HG03097 (cell line): ENCODE data around the gene KLHL6.

Source experiments
- ATAC-seq: cut with Tn5 transposase; IDR thresholded peaks from one replicate; pipeline ENCODE4 v1.9.1; 2021; ENCODE audit not compliant: unreplicated experiment, low FRiP score

Gene KLHL6, protein sequence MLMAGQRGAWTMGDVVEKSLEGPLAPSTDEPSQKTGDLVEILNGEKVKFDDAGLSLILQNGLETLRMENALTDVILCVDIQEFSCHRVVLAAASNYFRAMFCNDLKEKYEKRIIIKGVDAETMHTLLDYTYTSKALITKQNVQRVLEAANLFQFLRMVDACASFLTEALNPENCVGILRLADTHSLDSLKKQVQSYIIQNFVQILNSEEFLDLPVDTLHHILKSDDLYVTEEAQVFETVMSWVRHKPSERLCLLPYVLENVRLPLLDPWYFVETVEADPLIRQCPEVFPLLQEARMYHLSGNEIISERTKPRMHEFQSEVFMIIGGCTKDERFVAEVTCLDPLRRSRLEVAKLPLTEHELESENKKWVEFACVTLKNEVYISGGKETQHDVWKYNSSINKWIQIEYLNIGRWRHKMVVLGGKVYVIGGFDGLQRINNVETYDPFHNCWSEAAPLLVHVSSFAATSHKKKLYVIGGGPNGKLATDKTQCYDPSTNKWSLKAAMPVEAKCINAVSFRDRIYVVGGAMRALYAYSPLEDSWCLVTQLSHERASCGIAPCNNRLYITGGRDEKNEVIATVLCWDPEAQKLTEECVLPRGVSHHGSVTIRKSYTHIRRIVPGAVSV

DNA sequence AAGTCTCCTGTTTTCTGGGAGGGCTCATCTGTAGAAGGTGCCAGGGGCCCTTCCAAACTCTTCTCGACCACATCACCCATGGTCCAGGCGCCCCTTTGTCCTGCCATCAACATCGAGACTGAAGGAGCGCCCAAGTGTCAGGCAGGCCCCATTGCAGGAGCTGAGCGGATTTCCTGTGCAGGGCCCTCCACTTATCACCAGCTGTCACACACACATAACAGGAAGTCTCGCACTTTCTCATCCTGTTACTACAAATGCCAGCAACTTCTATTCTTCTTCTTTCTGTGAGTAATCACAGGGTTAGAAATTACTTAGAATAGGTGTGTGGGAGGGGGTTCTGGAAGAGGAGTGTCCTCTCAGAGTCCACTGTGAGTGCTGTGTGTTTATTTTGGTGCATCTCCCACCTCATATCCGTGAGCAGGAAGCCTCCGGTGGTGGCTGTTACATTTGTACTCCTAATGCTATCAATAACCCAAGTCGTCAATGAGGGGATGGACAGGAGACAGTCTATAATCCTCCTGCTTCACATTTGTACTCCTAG lies at the start of gene KLHL6:
KLHL6 (minus strand) TSS at position 166 of the 541 bp plus-strand sequence; CDS start at position 113, 53 bp downstream.
- ATAC-seq: peak; percentile 89

DNA sequence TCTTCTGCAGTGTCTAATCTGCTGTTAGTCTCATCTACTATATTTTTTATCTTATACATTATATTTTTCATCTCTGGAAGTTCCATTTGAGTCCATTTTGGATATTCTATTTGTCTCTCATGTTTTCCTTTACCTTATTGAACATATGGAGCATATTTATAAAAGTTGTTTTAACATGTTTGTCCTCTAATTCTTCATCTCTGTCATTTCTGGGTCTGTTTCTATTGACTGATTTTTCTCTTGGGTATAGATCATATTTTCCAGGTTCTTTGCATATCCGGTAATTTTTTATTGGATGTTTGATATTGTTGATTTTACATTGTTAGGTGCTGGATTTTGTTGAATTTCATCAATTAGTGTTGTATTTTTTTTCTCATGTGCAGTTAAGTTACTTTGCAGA lies 42.5 kb upstream of the KLHL6 start:
- no peak for ATAC-seq

GRCh38 chr3:183594636-183595035 lies 39.1 kb upstream of the KLHL6 start:
- ATAC-seq: no peak

DNA sequence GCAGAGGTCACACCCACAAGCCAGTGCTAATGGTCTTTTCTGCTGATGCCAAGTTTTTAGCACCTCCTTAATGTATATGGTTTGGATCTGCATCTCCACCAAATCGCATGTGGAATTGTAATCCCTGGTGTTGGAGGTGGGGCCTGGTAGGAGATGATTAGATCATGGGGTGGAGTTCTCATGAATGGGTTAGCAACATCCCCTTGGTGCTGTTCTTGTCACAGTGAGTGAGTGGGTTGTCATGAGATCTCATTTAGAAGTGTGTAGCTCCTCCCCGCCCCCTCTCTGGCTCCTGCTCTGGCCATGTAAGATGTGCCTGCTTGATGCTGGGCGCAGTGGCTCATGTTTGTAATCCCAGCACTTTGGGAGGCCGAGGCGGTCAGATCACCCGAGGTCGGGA lies 37.3 kb upstream of the KLHL6 start:
- ATAC-seq: no peak

GRCh38 chr3:183591881-183592521 lies 36.5 kb upstream of the KLHL6 start:
- ATAC-seq: peak; percentile 93

- ATAC-seq: no peak
These were observed 34.9 kb upstream of the KLHL6 start for GRCh38 chr3:183590442-183590841.

DNA sequence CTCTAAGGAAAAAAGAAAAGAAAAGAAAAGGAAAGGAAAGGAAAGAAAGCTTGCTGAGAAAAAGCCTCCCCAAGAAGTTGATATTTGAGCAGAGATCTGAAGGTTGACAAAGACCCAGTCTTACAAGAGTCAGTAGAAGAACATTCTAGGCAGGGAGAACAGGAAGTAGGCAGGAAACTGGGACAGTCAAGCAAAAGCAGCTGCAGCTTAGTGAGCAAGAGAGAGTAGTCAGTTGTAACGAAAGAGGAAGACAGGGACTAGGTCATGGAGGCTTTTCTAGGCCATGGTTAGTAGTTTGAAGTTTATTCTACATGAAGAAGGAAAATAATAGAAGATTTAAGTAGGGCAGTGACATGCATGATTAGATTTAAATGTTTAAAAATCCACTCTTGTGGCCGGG lies 31.8 kb upstream of the KLHL6 start:
- ATAC-seq: no peak

- ATAC-seq: no peak
These were observed 31.0 kb upstream of the KLHL6 start for GRCh38 chr3:183586477-183586876.

DNA sequence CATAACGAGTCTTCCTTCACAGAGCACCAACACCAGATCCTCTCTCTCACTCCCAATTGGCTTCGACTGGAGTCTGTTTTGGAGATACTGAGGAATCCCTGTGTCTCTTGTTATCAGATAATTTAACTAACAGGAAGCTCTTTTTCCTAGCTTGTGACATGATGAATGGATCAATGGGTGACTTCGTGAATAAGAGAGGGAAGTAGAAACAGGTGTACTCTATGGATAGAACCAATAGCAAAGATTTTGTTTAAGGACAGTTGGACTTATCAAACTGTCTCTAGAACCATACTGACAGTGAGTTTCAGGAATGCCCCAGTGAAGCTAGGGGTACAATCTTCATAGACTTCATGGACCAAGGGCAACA lies 29.4 kb upstream of the KLHL6 start:
- ATAC-seq: no peak

DNA sequence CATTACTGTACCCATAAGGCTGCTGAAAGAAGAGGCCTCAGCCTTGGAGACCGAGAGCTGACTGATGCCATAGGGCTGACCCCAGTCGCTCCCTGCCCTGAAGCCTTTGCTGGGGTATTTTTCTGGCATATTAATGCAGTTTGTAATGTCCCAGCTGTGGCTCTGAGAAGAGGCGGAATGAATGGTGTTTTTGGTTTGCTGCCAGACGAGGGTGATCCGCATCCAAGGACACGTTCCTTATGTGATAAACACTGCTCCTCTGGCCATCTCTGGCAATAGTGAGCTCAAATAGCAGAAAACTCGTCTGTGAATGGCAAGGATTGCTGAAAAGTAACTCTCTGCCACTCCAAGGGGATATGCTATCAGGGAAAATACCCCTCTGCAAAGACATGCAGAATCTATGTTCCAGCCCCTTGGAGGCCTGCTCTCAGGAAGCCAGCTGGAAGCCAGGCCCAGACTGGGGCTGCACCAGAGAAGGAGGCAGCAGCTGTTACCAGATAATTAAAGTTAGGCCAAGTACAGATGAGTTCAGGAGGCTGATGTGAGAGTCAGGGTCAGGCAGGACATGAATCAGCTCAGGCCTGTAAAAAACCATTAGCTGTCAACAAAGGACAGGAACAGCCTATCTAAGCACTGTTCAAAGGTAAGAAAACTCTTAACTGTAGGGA lies 28.9 kb upstream of the KLHL6 start:
- no peak for ATAC-seq

GRCh38 chr3:183583331-183584245 lies 28.1 kb upstream of the KLHL6 start:
- no peak for ATAC-seq

- no peak for ATAC-seq
These were observed 26.7 kb upstream of the KLHL6 start for GRCh38 chr3:183582161-183582560.

DNA sequence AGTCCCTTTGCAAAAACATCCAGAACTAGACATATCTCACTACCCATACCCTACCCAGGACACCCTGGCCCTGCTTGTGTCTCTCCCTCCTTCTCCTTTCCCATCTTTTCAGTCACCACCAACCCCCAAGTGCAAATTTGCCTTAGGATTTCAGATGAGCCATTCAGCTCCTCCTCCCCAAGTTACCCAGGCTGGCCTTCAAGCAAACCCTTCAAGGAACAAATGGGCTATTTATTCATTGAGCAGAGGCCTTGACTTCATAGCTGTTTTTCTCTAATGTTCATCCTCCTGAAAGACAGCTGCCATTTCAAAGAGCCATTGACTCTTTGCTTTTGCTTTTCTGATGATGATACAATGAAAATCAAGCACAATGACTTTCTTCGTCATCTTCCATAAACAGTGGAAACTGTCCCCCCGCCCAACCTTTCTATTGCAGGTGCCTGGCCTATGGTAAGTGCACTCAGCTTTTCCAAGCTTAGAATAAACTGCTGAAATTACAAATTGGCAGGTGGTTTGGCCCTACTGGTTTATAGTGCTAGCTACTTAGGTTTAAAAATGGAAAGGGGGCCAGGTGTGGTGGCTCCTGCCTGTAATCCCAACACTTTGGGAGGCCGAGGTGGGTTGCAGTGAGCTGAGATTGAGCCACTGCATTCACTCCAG lies 26.1 kb upstream of the KLHL6 start:
- no peak for ATAC-seq

DNA sequence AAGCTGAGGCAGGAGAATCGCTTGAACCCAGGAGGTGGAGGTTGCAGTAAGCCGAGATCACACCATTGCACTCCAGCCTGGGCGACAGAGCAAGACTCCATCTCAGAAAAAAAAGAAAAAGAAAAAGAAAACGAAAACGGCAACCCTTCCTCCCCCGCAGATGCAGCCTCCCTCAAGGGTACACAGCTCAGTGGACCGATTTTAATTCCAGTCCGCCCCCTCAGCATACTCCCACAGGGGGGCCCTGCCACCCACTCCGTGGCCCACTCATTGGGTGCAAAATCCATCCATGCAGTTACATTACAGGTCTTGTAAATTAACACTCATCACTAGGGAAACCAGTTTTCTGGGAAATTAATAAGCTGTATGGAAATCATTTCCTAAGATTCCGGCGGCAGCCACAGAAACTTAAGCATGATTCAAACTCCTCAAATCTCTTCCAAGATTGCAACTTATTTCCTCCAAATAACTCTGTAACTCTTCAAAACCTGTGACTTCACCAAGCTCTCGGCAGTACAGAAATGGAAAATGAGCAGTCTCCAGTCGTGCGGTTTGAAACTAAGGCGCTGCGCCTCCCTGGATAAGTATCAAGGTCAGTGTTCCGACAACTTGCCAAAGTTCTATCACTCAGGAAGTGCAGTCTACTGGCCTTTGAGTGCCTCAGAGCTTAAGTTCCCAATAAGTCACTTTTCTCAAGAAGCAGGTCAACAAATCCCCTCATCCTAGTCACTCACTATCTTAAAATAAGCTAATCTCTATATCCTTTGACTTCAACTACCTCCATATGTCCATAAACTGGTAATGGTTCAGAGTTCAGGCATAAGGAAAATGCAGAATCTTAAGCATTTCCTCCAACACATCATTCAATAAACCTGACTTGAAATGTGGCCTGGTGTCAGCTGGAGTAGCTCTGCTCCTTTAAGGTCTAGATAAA lies 24.7 kb upstream of the KLHL6 start:
- no peak for ATAC-seq

GRCh38 chr3:183578179-183578578 lies 22.7 kb upstream of the KLHL6 start:
- ATAC-seq: no peak

DNA sequence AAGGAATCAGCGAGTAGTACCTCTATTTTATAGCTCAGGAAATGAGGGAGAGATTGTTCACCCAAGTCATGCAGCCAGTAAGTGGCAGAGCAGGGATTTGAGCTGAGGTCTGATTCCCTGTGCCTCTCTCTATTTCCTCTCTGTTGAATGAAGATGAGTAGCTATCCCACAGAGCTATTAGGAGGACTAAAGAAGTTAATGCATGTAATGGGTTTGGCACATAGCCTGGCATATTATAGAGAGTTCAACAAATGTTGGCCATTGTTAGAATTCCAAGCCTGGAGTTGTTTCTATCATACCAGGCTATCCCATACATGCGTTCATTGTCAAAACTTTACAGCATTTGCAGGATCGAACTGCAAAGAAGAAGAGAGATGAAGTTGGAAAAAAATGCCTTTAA lies 21.8 kb upstream of the KLHL6 start:
- no peak for ATAC-seq

GRCh38 chr3:183576487-183577107 lies 21.1 kb upstream of the KLHL6 start:
- ATAC-seq: no peak

GRCh38 chr3:183572935-183573334 lies 17.4 kb upstream of the KLHL6 start:
- ATAC-seq: no peak
